Loucy (cell line): ENCODE results near the gene KLF13.

Experiments used
- H2AFZ ChIP-seq: fragments of 200-600 bp; sonication (generic); 2 replicates; pipeline ENCODE4 v1.6.0; 2016; ENCODE audit warnings: antibody characterized with exemption, mild to moderate bottlenecking, low read length, moderate library complexity
- H3F3A ChIP-seq: fragments of 200-600 bp; 2 replicates; pipeline ENCODE4 v1.6.0; 2016; ENCODE audit warnings: antibody characterized with exemption, low read depth, mild to moderate bottlenecking
- H3K27me3 ChIP-seq: fragments of 200-600 bp; sonication (generic); 2 replicates; pipeline ENCODE4 v1.6.1; 2014; ENCODE audit warnings: low read length, mild to moderate bottlenecking; ENCODE audit not compliant: insufficient read depth, poor library complexity, severe bottlenecking
- H3K36me3 ChIP-seq: fragments of 200-600 bp; sonication (generic); 2 replicates; pipeline ENCODE4 v1.6.1; 2016; ENCODE audit warnings: low read length; ENCODE audit not compliant: insufficient read depth
- H3K4me1 ChIP-seq: fragments of 200-600 bp; sonication (generic); 2 replicates; pipeline ENCODE4 v1.5.1; 2014; ENCODE audit warnings: low read length, mild to moderate bottlenecking; ENCODE audit not compliant: insufficient read depth, poor library complexity, severe bottlenecking
- H3K4me2 ChIP-seq: fragments of 200-600 bp; sonication (generic); 2 replicates; pipeline ENCODE4 v1.6.0; 2014; ENCODE audit warnings: antibody characterized with exemption, low read length, low read depth, mild to moderate bottlenecking; ENCODE audit not compliant: poor library complexity, severe bottlenecking
- H3K4me3 ChIP-seq: fragments of 200-600 bp; sonication (generic); 2 replicates; pipeline ENCODE4 v1.5.1; 2014; ENCODE audit warnings: low read length, mild to moderate bottlenecking, mixed read lengths; ENCODE audit not compliant: poor library complexity, severe bottlenecking
- H3K79me2 ChIP-seq: fragments of 200-600 bp; sonication (generic); 2 replicates; pipeline ENCODE4 v1.6.1; 2014; ENCODE audit warnings: low read length; ENCODE audit not compliant: insufficient read depth
- H3K9ac ChIP-seq: fragments of 200-600 bp; sonication (generic); 2 replicates; pipeline ENCODE4 v1.6.0; 2014; ENCODE audit warnings: mild to moderate bottlenecking, low read depth, low read length, moderate library complexity; ENCODE audit not compliant: poor library complexity, severe bottlenecking
- H3K9me2 ChIP-seq: fragments of 200-600 bp; sonication (generic); replicated peaks from 2 replicates; pipeline ENCODE4 v1.6.1; 2016; ENCODE audit warnings: low read depth, low read length, mixed read lengths
- H3K9me3 ChIP-seq: fragments of 200-600 bp; sonication (generic); 2 replicates; pipeline ENCODE4 v1.6.1; 2014; ENCODE audit warnings: mild to moderate bottlenecking, antibody characterized with exemption, low read length, low read depth; ENCODE audit not compliant: insufficient read depth
- H4K20me1 ChIP-seq: fragments of 200-600 bp; sonication (generic); 2 replicates; pipeline ENCODE4 v1.6.0; 2014; ENCODE audit warnings: antibody characterized with exemption, low read length, mild to moderate bottlenecking; ENCODE audit not compliant: insufficient read depth, poor library complexity, severe bottlenecking
- CTCF ChIP-seq: fragments of 200-600 bp; sonication (generic); conservative IDR thresholded peaks from 2 replicates; pipeline ENCODE4 v1.5.1; 2014; ENCODE audit warnings: mild to moderate bottlenecking, antibody characterized with exemption, low read length
- EZH2phosphoT487 ChIP-seq: fragments of 200-600 bp; IDR thresholded peaks from 2 replicates; pipeline ENCODE4 v1.6.1; 2018; ENCODE audit warnings: antibody characterized with exemption, mild to moderate bottlenecking, moderate library complexity, borderline replicate concordance

Gene KLF13

DNA sequence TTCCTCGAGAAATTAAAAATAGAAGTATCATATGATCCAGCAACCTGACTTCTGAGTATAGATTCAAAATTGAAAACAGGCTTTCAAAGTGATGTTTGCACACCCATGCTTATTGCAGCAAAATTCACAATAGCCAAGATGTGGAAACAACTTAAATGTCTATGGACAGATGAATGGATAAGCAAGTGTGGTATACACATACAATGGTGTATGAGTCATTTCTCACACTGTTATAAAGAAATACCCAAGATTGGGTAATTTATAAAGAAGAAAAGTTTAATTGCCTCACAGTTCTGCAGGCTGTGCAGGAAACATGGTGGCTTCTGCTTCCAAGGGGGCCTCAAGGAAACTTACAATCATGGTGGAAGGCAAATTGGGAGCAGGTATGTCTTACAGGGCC, 100.8 kb downstream of the KLF13 start:
- H3K4me2 ChIP-seq, result no peak overlapping the region
- no peaks in the 10 kb centered on the region for H3K36me3 ChIP-seq
- no peak overlapping the region for H3K9ac ChIP-seq
- no peak overlapping the region for H2AFZ ChIP-seq
- H3K9me3 ChIP-seq, result no peaks in the 10 kb centered on the region
- no peaks in the 10 kb centered on the region for H3K27me3 ChIP-seq
- H3K4me1 ChIP-seq, result no peaks in the 10 kb centered on the region
- no peaks in the 10 kb centered on the region for H3K9me2 ChIP-seq
- no peaks in the 10 kb centered on the region for H4K20me1 ChIP-seq
- H3K79me2 ChIP-seq, result no peaks in the 10 kb centered on the region
- no peaks in the 10 kb centered on the region for H3F3A ChIP-seq
- no peak for TF ChIP-seq CTCF
- no peak for TF ChIP-seq EZH2phosphoT487
- H3K4me3 ChIP-seq, result no peak overlapping the region
